T-helper 2 cell treated with Interferon-gamma antibody and Interleukin-4, amounts not matched to agents 5 μg/mL and 100 μg/mL, for 36 hours (primary cell): Measurements from ENCODE around the gene DNAJC15.

Source experiments
- DNase-seq: peaks from one replicate; pipeline ENCODE4 v3.0.0; 2021; ENCODE audit warnings: low spot score
- H3K27ac Mint-ChIP-seq: one replicate; pipeline ENCODE4 v1.8.0; 2021; ENCODE audit warnings: mild to moderate bottlenecking, mixed read lengths
- H3K27me3 Mint-ChIP-seq: one replicate; pipeline ENCODE4 v1.8.0; 2021; ENCODE audit warnings: low read depth, mixed read lengths
- H3K36me3 Mint-ChIP-seq: one replicate; pipeline ENCODE4 v1.8.0; 2021; ENCODE audit warnings: low read depth, mixed read lengths
- H3K4me1 Mint-ChIP-seq: one replicate; pipeline ENCODE4 v1.8.0; 2021; ENCODE audit warnings: low read depth, mixed read lengths
- H3K4me3 Mint-ChIP-seq: one replicate; pipeline ENCODE4 v1.8.0; 2022; ENCODE audit warnings: mild to moderate bottlenecking, moderate library complexity, mixed read lengths
- H3K9me3 Mint-ChIP-seq: one replicate; pipeline ENCODE4 v1.8.0; 2021; ENCODE audit warnings: mixed read lengths

Gene DNAJC15

GRCh38 chr13:43136920-43137575 lies 113.7 kb downstream of the DNAJC15 start:
- Mint-ChIP-seq H3K4me3 (no peak overlapping the region), H3K36me3 (no peaks in the 10 kb centered on the region), H3K9me3 (no peaks in the 10 kb centered on the region), H3K27ac (no peak overlapping the region), H3K27me3 (peaks cover 17% of the 10 kb centered on the region), H3K4me1 (no peaks in the 10 kb centered on the region)
- no peak for DNase-seq

GRCh38 chr13:43139211-43139610 lies 115.8 kb downstream of the DNAJC15 start:
- Mint-ChIP-seq H3K27ac (no peak overlapping the region), H3K4me1 (no peaks in the 10 kb centered on the region), H3K4me3 (no peak overlapping the region), H3K36me3 (no peaks in the 10 kb centered on the region), H3K9me3 (no peaks in the 10 kb centered on the region), H3K27me3 (peaks cover 16% of the 10 kb centered on the region)
- DNase-seq, result no peak

DNA sequence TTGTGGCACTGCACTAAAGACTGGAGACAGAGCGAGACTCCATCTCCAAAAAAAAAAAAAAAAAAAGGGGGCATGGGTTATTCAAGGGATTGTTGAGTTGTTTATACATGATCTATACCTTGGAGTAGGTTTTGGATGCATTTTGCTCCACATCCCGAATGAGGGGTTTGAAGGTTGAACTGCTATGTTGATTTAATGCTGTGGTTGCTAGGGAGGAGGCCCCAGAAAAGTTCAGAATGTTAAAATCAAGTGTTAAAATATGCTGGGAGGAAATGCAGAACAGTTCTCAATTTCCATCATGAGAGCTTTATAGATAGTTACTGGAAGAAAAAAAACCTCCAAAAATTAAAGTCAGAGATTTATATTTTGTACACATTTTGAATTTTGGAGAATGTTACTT lies 116.5 kb downstream of the DNAJC15 start:
- Mint-ChIP-seq H3K27me3 (peaks cover 16% of the 10 kb centered on the region), H3K27ac (no peak overlapping the region)

GRCh38 chr13:43140985-43141384 lies 117.6 kb downstream of the DNAJC15 start:
- H3K27ac Mint-ChIP-seq, result no peak overlapping the region
- no peak overlapping the region for H3K4me3 Mint-ChIP-seq
- no peaks in the 10 kb centered on the region for H3K9me3 Mint-ChIP-seq
- no peaks in the 10 kb centered on the region for H3K4me1 Mint-ChIP-seq
- DNase-seq, result no peak
- H3K27me3 Mint-ChIP-seq, result peaks cover 16% of the 10 kb centered on the region
- no peaks in the 10 kb centered on the region for H3K36me3 Mint-ChIP-seq

More for the DNA sequence above, 116.5 kb downstream of the DNAJC15 start:
- Mint-ChIP-seq H3K4me1 (no peaks in the 10 kb centered on the region), H3K9me3 (no peaks in the 10 kb centered on the region), H3K4me3 (no peak overlapping the region), H3K36me3 (no peaks in the 10 kb centered on the region)
- no peak for DNase-seq

GRCh38 chr13:43141685-43142084 lies 118.3 kb downstream of the DNAJC15 start:
- Mint-ChIP-seq H3K36me3 (no peaks in the 10 kb centered on the region), H3K4me1 (no peaks in the 10 kb centered on the region), H3K27me3 (peaks cover 16% of the 10 kb centered on the region), H3K27ac (no peak overlapping the region), H3K4me3 (no peak overlapping the region), H3K9me3 (no peaks in the 10 kb centered on the region)
- DNase-seq, result no peak

- no peak overlapping the region for H3K27ac Mint-ChIP-seq
- no peaks in the 10 kb centered on the region for H3K36me3 Mint-ChIP-seq
- H3K9me3 Mint-ChIP-seq, result no peaks in the 10 kb centered on the region
- DNase-seq, result no peak
- H3K4me1 Mint-ChIP-seq, result no peaks in the 10 kb centered on the region
- H3K4me3 Mint-ChIP-seq, result no peak overlapping the region
- H3K27me3 Mint-ChIP-seq, result peaks cover 11% of the 10 kb centered on the region
These were observed 120.2 kb downstream of the DNAJC15 start for GRCh38 chr13:43143591-43143990.

DNA sequence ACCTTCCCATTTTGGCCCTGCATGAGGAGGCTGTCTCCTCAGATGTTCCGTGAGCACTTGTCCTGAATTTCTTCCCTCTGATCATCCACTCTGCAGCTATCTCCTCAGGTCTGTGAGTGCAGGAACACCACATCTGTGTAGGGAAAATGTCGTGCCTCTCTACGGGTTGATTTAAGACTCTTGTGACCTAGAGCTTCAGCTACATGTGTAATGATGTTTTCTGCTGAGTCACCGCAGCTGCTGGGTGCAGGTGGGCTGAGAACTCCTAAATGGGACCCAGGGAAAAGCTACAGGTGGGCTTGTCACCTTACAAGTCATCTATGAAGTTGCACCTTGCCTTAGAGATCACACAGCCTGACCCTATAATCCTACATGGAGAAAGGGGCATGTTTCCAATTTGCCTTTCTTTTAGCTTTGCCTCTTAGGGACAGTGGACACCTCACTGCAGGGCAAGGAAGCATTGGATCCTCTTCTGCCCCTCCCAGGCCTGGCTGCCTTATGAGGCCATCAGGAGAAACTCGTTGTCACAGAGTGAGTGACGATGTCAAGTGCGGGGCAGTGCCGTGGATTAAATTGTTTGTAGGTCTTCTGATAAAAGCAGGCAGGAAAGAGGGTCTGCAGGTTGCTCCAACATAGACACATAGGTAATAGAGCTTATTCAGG lies 122.3 kb downstream of the DNAJC15 start:
- Mint-ChIP-seq H3K4me3 (no peak overlapping the region), H3K4me1 (no peaks in the 10 kb centered on the region), H3K27ac (no peak overlapping the region), H3K9me3 (no peaks in the 10 kb centered on the region), H3K36me3 (no peaks in the 10 kb centered on the region), H3K27me3 (peaks cover 6% of the 10 kb centered on the region)
- no peak for DNase-seq

DNA sequence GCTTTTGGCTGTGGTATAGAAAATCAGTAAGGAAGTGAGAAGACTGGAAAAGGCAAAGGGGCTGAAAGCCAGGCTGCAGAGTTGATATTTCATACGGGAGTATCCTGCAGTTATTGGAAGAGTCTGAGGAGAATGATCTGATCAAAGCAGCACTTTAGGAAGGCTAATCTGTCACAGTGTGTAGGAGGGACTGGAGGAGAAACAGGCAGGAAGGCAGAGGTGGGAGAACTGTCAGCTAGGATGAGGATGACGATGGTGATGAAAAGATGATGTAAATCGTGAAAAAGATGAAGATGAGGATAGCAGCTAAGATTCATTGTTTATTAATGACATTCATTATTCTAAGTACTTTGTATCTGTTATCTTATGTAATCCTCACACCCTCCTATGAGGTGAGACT lies 123.0 kb downstream of the DNAJC15 start:
- no peak for DNase-seq
- Mint-ChIP-seq H3K27me3 (peaks cover 2% of the 10 kb centered on the region), H3K4me3 (no peak overlapping the region), H3K27ac (no peak overlapping the region), H3K9me3 (no peaks in the 10 kb centered on the region), H3K36me3 (no peaks in the 10 kb centered on the region), H3K4me1 (no peaks in the 10 kb centered on the region)

DNA sequence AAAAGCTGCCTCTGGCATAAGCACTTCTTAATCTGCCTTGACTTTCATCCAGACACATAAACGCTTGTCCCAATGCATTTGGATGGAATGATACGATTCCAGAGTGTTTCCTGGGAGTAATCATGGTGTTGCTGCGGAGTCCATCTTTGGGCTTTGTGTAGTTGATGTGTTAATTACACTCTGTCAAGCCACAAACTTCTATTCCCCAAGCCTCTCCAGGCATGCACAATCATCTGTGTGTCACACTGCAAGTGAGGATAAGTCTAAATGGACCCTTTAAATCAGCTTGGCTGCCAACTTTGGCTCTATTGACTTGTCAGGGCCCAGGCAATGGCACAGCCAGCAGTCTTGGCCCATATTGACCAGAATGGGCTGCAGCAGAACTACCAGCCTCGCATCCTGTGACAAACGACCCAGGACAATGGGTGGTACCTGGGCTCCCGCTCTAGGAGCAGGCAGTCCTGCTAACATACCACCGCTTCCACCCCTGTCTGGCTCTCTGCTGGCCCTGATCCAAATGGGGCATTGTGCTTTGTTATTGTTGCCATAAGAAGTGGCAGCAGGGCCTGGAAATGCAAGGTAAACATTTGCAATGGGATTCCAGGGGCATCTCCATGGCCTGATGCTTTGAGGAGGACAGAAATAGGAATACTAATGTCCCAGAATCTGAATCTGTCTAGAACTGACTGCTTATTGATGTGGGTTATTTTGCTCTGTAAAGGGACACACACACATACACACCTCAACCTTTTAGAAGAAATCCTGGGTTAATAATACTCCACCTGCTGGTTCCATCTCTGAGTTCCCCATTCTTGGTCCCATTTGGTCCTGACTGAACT lies 127.2 kb downstream of the DNAJC15 start:
- no peaks in the 10 kb centered on the region for H3K9me3 Mint-ChIP-seq
- no peak for DNase-seq
- no peak overlapping the region for H3K27ac Mint-ChIP-seq
- no peaks in the 10 kb centered on the region for H3K4me1 Mint-ChIP-seq
- no peak overlapping the region for H3K4me3 Mint-ChIP-seq
- H3K27me3 Mint-ChIP-seq, result peaks cover 3% of the 10 kb centered on the region
- H3K36me3 Mint-ChIP-seq, result no peaks in the 10 kb centered on the region

- H3K4me1 Mint-ChIP-seq, result no peaks in the 10 kb centered on the region
- H3K36me3 Mint-ChIP-seq, result no peaks in the 10 kb centered on the region
- no peak overlapping the region for H3K4me3 Mint-ChIP-seq
- peaks cover 5% of the 10 kb centered on the region for H3K27me3 Mint-ChIP-seq
- DNase-seq, result no peak
- no peak overlapping the region for H3K27ac Mint-ChIP-seq
- no peaks in the 10 kb centered on the region for H3K9me3 Mint-ChIP-seq
These were observed 130.2 kb downstream of the DNAJC15 start for GRCh38 chr13:43153436-43154090.

GRCh38 chr13:43154156-43154651 lies 130.8 kb downstream of the DNAJC15 start:
- Mint-ChIP-seq H3K36me3 (no peaks in the 10 kb centered on the region), H3K27ac (no peak overlapping the region), H3K27me3 (peaks cover 5% of the 10 kb centered on the region), H3K4me1 (no peaks in the 10 kb centered on the region), H3K4me3 (no peak overlapping the region), H3K9me3 (no peaks in the 10 kb centered on the region)
- no peak for DNase-seq

DNA sequence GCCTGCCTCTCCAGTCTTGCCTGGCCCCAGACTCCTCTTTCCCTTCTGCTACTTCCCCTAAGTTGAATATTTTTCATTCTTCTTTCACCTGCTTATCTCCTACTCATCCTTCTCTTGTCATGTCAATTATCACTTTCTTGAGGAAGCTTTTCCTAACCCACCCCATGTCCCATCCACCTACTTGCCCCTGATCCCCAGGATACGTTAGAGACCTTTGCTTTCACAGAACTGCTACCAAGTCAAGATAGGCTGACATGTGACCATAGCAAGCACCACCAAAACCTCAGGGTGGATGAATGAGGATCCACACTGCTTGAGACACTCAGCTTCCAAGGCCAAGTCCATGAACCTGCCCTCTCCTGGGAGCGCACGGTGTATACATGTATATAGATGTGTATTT lies 131.5 kb downstream of the DNAJC15 start:
- Mint-ChIP-seq H3K4me3 (no peak overlapping the region), H3K27me3 (peaks cover 5% of the 10 kb centered on the region), H3K9me3 (no peaks in the 10 kb centered on the region), H3K27ac (no peak overlapping the region), H3K36me3 (no peaks in the 10 kb centered on the region), H3K4me1 (no peaks in the 10 kb centered on the region)
- DNase-seq, result no peak

DNA sequence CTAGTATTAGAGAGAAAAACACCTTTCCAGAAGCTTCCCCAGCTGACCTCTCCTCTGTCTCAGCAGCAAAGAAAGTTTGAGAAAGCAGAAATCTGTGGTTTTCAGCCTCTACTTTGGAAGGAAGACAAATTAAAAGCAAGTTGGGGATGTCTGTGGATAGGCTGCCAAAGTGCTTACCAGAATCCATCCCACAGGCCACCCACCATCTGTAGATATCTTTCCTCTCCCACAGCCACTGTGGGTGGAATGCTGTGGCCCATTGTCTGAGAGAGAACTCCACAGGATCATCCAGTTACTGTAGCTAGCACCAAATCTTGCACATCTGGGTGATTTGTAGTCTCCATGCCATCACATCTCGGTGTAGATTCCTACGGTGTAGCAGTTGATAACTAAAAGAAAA lies 133.5 kb downstream of the DNAJC15 start:
- no peak for DNase-seq
- H3K4me3 Mint-ChIP-seq, result no peak overlapping the region

GRCh38 chr13:43157796-43158195 lies 134.4 kb downstream of the DNAJC15 start:
- Mint-ChIP-seq H3K27ac (no peak overlapping the region), H3K27me3 (peaks cover 7% of the 10 kb centered on the region), H3K36me3 (no peaks in the 10 kb centered on the region), H3K9me3 (no peaks in the 10 kb centered on the region), H3K4me3 (no peak overlapping the region), H3K4me1 (no peaks in the 10 kb centered on the region)
- DNase-seq, result no peak

More for the DNA sequence above, 133.5 kb downstream of the DNAJC15 start:
- H3K4me1 Mint-ChIP-seq, result no peaks in the 10 kb centered on the region
- peaks cover 5% of the 10 kb centered on the region for H3K27me3 Mint-ChIP-seq
- H3K27ac Mint-ChIP-seq, result no peak overlapping the region
- no peaks in the 10 kb centered on the region for H3K36me3 Mint-ChIP-seq
- H3K9me3 Mint-ChIP-seq, result no peaks in the 10 kb centered on the region
